Stomach (tissue), 9 donors: ENCODE measurements around the gene SLC30A9. TPM values are rescaled to one million over a fixed set of nuclear protein-coding genes. Genes with fewer than 3 reads are reported as not detected.

Experiments
- DNase-seq, 2 donors: peaks; one replicate each; pipeline versions ENCODE4 v3.0.0 to v3.0.0-alpha.2; 2013 to 2019
- H3K27ac ChIP-seq, 5 donors: fragments of 200-600 bp in 4 of 5; sonication (generic) in 4 of 5; one replicate each; pipeline ENCODE4 v1.5.1; 2013 to 2019; ENCODE audit warnings: mild to moderate bottlenecking in 1 of 5, moderate library complexity in 1 of 5
- H3K27me3 ChIP-seq, 3 donors: fragments of 200-600 bp; sonication (generic); one replicate each; pipeline ENCODE4 v1.5.1; 2017 to 2019; ENCODE audit warnings: mixed run types in 1 of 3
- H3K36me3 ChIP-seq, 4 donors: fragments of 200-600 bp; sonication (generic); 1 replicate in 3 of 4; 2 replicates in 1 of 4; pipeline ENCODE4 v1.5.1; 2016 to 2019
- H3K4me1 ChIP-seq, 4 donors: fragments of 200-600 bp; sonication (generic); one replicate each; pipeline ENCODE4 v1.5.1; 2016 to 2019
- H3K4me3 ChIP-seq, 4 donors: fragments of 200-600 bp; sonication (generic) in 3 of 4; one replicate each; pipeline ENCODE4 v1.5.1; 2016 to 2019; ENCODE audit warnings: mild to moderate bottlenecking in 1 of 4
- H3K9me3 ChIP-seq, 4 donors: fragments of 200-600 bp; sonication (generic); one replicate each; pipeline ENCODE4 v1.5.1; 2016 to 2019
- CTCF ChIP-seq, 7 experiments: fragments of 450-650 bp in 4 of 7; fragments of 200-600 bp in 3 of 7; sonication (generic) in 3 of 7; IDR thresholded peaks; one replicate each; pipeline ENCODE4 v1.5.1; 2016 to 2019; ENCODE audit warnings: antibody characterized with exemption in 7 of 7, control low read depth in 2 of 7, mild to moderate bottlenecking in 1 of 7
- EP300 ChIP-seq: sonication (generic); formaldehyde crosslinking; IDR thresholded peaks from one replicate; pipeline ENCODE4 v1.6.1; 2017; ENCODE audit warnings: antibody characterized with exemption
- POLR2A ChIP-seq, 4 donors: fragments of 450-650 bp; IDR thresholded peaks; one replicate each; pipeline ENCODE4 v1.6.1; 2016; ENCODE audit warnings: antibody characterized with exemption in 4 of 4, control low read depth in 2 of 4, mild to moderate bottlenecking in 1 of 4, moderate library complexity in 1 of 4
- POLR2AphosphoS5 ChIP-seq, 3 donors: sonication (generic); formaldehyde crosslinking; IDR thresholded peaks; one replicate each; pipeline ENCODE4 v1.6.1; 2016; ENCODE audit warnings: antibody characterized with exemption in 3 of 3
- WGBS, 5 donors: extraction: QIAGEN DNeasy Blood & Tissue Kit in 3 of 5; methylation state at CpG; one replicate each; pipeline versions ENCODE4 v1.1.5 to v1.1.7; 2013 to 2018; 5-methylcytosine and 5-hydroxymethylcytosine counted together
- intact Hi-C: fragments of 100-400 bp; cut with DNase I; formaldehyde crosslinking; loops from one replicate; pipeline ENCODE4 v1.15.1; 2023; ENCODE audit warnings: low total_unique reads
- polyA plus RNA-seq, 3 donors: library from polyadenylated mRNA; stranded (reverse); fragments of 200-250 nt; gene quantifications; one replicate each; pipeline ENCODE4 v1.2.3, GENCODE V29; 2013
- total RNA-seq, 5 donors: library from RNA; depleted of rRNA; stranded (reverse); fragments of >200 nt; gene quantifications; one replicate each; pipeline versions ENCODE4 v1.1.0 to v1.2.3, GENCODE V29; 2014 to 2016
- donor health status: healthy with polysubstance abuse.
- donor health status: Bipolar disorder and iron deficiency.
- donor health status: healthy.

The SLC30A9 gene
- total and polyA plus RNA-seq, 8 donors, result 7.0 to 97.5 (median 23.1) TPM

DNA sequence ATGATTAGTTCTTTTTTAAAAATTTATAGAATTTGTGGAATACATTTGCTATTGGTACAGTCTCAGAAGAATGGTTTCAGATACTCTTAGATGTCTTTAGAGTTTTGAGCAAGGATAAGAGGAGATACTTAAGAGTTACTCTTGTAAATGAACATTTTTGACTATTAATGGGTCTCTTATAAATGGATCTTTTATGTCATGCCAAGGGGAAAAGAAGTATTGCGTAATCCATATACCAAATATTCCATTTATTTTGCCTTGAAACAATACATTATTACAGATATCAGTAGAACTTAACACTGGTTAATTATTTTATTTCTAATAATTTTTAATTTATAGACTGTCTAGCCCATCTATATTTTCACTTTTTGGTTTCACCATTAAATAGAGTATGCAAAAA, 25.9 kb upstream of the SLC30A9 start:
- TF ChIP-seq POLR2AphosphoS5 (IDR thresholded peaks at IDR 0.05) (no peak), POLR2A (IDR thresholded peaks at IDR 0.05) (no peak), CTCF (IDR thresholded peaks at IDR 0.05) (no peak), EP300 (no peak)
- intact Hi-C loops, result no loop called here
- 92 to 95% (median 94%) methylated on average over 1 of the region's 1 CpG for WGBS, 5 donors

DNA sequence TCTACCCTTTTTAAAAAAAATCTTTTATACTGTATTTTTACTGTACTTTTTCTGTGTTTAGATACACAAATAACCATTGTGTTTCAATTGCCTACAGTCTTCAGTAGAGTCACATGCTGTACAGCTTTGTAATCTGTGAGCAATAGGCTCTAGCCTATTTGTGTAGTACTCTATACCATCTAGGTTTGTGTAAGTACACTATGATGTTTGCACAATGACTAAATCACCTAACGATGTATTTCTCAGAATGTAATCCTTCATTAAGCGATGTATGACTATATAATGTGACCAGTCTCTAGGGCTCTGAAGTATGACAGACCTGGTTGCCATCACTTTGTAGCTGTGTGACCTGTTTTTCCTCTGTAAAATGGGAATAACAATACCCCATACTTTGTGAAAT, 22.9 kb upstream of the SLC30A9 start:
- no peak for DNase-seq
- 62 to 73% (median 67%) methylated on average over 2 of the region's 2 CpGs for WGBS, 5 donors
- H3K27me3 ChIP-seq, result no peaks in the 10 kb centered on the region
- H3K4me1 ChIP-seq, result no peaks in the 10 kb centered on the region
- no peak overlapping the region for H3K27ac ChIP-seq
- intact Hi-C loops, result no loop called here
- peaks cover 6 to 12% (median 11%) of the 10 kb centered on the region in 4 donors for H3K9me3 ChIP-seq
- H3K4me3 ChIP-seq, result no peak overlapping the region
- TF ChIP-seq EP300 (no peak), POLR2A (IDR thresholded peaks at IDR 0.05) (no peak), POLR2AphosphoS5 (IDR thresholded peaks at IDR 0.05) (no peak), CTCF (IDR thresholded peaks at IDR 0.05) (no peak)
- no peaks in the 10 kb centered on the region for H3K36me3 ChIP-seq

More for the DNA sequence above, 25.9 kb upstream of the SLC30A9 start:
- Histone ChIP-seq H3K4me3 (no peak overlapping the region), H3K36me3 (no peaks in the 10 kb centered on the region), H3K27ac (no peak overlapping the region), H3K4me1 (no peaks in the 10 kb centered on the region), H3K9me3 (peaks cover 6 to 12% (median 11%) of the 10 kb centered on the region in 4 donors), H3K27me3 (no peaks in the 10 kb centered on the region)
- DNase-seq, result no peak

- H3K4me3 ChIP-seq, result no peak overlapping the region
- peaks cover 6 to 12% (median 11%) of the 10 kb centered on the region in 4 donors for H3K9me3 ChIP-seq
- no peaks in the 10 kb centered on the region for H3K4me1 ChIP-seq
- no peak for DNase-seq
- H3K27ac ChIP-seq, result no peak overlapping the region
- H3K36me3 ChIP-seq, result no peaks in the 10 kb centered on the region
- intact Hi-C loops, result no loop called here
- no peaks in the 10 kb centered on the region for H3K27me3 ChIP-seq
- TF ChIP-seq EP300 (no peak), CTCF (IDR thresholded peaks at IDR 0.05) (no peak), POLR2A (IDR thresholded peaks at IDR 0.05) (no peak), POLR2AphosphoS5 (IDR thresholded peaks at IDR 0.05) (no peak)
Measured at GRCh38 chr4:41969671-41970070, 20.7 kb upstream of the SLC30A9 start.

GRCh38 chr4:41975341-41975740, 15.0 kb upstream of the SLC30A9 start:
- 63 to 86% (median 75%) methylated on average over 1 of the region's 1 CpG for WGBS, 5 donors
- Histone ChIP-seq H3K27me3 (no peaks in the 10 kb centered on the region), H3K9me3 (no peaks in the 10 kb centered on the region), H3K27ac (no peak overlapping the region), H3K36me3 (no peaks in the 10 kb centered on the region), H3K4me1 (no peaks in the 10 kb centered on the region), H3K4me3 (no peak overlapping the region)
- intact Hi-C loops, result no loop called here
- no peak for DNase-seq
- TF ChIP-seq POLR2A (IDR thresholded peaks at IDR 0.05) (no peak), POLR2AphosphoS5 (IDR thresholded peaks at IDR 0.05) (no peak), EP300 (no peak), CTCF (IDR thresholded peaks at IDR 0.05) (no peak)
